GM18907 (cell line): ENCODE data around the gene CKMT1B.
A peak's percentile ranks its signal among the peaks of the same experiment; 100 is the strongest.
"Not testable (repeated sequence)": the region's sequence is repeated elsewhere in the genome, so short reads cannot be mapped to it uniquely, and the experiment has no call there.

Experiments
- ATAC-seq: cut with Tn5 transposase; IDR thresholded peaks from one replicate; pipeline ENCODE4 v1.9.1; 2021; ENCODE audit warnings: mild to moderate bottlenecking, moderate library complexity; ENCODE audit not compliant: unreplicated experiment

Gene CKMT1B

GRCh38 chr15:43593328-43594190, at the start of gene CKMT1B:
TSS of gene CKMT1B (plus strand) at chr15:43594027. CDS start at chr15:43594219, 192 bp downstream.
- not testable (repeated sequence) for ATAC-seq

DNA sequence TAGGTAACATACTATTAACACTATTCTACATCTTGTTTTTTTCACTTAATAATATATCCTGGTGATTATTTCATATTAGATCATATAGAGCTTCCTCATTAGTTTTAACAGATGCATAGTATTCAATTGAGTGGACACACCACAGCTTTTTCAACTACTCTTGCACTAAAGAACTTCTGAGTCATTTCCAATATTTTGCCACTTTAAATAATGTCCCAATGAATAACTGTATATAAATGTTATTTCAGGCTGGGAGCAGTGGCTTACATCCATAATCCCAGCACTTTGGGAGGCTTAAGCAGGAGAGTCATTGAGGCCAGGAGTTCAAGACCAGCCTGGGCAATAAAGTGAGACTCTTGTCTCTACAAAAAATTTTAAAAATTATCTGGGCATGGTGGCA, 49.6 kb upstream of the CKMT1B start:
- no peak for ATAC-seq

DNA sequence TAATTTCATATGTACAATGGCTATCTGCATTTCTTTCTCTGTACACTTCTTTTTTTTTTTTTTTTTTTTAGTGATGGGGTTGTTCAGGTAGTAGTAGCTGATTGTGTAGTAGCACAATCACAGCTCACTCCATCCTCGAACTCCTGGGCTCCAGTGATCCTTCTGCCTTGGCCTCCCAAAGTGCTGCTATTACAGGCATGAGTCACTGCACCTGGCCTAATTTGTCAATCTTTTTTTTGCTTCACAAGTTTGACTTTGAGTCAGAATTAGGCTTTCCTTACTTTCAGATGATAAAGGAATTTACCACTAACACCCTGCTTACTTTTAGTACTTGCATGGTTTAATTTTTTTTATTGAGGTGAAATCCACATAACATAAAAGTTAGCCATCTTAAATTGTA, 48.4 kb upstream of the CKMT1B start:
- no peak for ATAC-seq

DNA sequence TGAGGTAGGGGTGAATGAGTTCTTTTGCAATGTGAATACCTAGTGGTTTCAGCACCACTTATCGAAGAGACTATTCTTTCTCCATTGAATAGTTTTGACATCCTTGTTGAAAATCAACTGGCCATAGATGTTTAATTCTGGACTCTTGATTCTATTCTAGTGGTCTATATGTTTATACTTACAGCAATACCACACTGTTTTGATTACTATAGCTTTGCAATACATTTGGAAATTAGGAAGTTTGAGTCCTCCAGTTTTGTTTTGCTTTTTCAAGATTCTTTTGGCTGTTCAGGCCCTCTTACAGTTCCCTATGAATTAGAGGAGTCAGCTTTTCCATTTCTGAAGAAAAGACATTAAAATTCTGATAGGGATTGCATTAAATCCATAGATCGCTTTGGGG, 46.3 kb upstream of the CKMT1B start:
- no peak for ATAC-seq

- no peak for ATAC-seq
Measured at GRCh38 chr15:43550527-43551363, 43.1 kb upstream of the CKMT1B start.

DNA sequence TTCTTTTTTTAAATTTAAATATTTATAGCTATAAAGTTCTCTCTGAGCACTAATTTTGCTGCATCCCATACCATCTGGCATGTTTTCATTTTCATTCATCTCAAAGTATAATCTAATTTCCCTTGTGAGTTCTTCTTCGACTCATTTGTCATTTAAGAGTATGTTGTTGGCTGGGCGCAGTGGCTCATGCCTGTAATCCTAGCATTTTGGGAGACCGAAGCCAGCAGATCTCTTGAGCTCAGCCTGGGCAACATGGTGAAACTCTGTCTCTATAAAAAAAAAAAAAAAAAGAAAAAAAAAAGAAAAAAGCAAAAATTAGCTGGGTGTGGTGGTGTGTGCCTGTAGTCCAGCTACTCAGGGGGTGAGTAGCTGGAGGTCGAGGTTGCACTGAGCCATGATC, 41.6 kb upstream of the CKMT1B start:
- no peak for ATAC-seq

DNA sequence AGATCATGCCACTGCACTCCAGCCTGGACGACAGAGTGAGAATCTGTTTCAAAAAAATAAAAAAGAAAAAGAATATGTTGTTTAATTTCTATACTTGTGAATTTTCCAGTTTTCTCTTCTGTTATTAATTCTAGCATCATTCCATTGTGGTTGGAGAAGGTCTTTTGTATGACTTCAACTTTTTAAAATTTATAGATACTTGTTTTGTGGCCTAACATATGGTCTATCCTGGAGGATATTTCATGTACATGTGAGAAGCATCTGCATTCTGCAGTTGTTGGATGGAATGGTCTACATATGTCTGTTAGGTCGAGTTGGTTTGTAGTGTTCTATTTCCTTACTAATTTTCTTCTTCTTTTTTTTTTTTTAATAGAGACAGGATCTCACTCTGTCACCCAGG, 40.8 kb upstream of the CKMT1B start:
- ATAC-seq: no peak

GRCh38 chr15:43562753-43563152, 31.1 kb upstream of the CKMT1B start:
- ATAC-seq: not testable (repeated sequence)

- not testable (repeated sequence) for ATAC-seq
Measured at GRCh38 chr15:43563793-43564192, 30.0 kb upstream of the CKMT1B start.

- ATAC-seq: not testable (repeated sequence)
Measured at GRCh38 chr15:43566615-43567014, 27.2 kb upstream of the CKMT1B start.

DNA sequence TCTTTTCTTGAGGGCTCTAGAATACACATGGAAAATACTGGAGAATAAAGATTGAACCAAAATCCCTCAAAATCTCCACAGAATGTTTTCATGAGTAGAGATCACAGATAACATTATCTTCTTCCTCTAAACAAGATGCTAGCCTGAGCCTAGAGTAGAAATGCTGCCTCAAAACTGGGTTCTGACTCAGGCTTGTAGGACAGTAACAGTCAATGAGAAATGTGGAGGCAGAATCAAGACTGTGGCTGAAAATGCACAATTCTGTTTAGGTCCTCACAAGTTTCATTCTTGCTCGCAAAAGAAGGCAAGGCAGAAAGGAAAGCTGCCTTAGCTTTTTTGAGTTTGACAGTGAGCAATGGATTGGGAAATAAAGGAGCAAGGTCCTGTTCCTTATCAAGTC, 19.2 kb upstream of the CKMT1B start:
- not testable (repeated sequence) for ATAC-seq

DNA sequence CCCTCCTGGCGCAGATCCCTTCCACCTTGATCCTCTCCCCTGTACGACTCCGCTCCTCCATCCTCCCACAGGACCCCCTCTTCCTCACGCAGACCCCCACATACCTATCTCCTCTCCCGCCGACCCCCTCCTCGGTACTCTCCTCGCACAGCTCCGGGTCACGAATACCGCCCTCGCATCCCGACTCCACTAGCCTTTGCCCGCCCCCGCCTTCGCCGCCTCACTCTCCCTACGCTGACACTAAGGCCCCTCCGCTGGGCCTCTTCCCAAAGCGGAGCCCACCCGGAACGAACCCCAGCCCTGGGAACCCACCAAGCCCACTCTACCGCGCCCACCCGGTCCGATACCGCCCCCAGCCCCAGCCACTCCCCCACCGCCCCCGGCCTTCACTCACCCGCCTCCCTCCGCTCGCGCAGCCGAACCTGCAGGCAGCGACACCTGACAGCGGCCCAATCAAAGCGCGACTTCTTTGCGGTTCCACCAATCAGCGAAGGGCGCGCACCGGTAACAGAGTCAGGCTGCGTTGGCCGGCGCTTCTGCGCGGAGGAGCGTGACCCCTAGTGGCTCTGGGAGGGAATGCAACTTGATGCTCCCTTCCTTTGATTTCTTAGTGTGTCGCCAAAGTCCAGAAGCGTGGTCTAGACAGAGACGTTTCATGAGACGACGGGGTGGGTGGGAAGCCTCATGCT, 3.9 kb upstream of the CKMT1B start, which contains the start of gene PPIP5K1:
PPIP5K1 (minus strand) TSS at position 431 of the 689 bp plus-strand sequence. CDS start 5,704 bp downstream, outside the sequence.
- ATAC-seq: peak; percentile 94

DNA sequence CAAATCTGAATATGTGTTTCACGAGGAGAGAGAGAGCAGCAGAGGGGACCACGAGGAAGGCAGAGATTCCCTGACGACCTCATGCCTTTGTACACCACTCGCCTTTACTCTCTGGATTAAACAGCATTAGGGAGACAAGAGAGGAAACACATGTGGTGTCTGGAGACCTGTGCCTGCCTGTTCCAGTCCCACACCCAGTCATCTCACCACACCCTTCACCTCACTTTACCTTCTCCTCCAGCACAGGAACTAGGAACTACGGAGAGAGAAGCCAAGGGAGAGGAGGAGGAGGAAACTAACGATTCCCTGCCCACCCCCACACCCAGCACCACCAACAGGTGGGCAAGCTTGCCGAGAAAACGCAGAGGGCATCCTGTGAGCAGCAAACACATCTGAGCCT, 986 bp upstream of the CKMT1B start:
- ATAC-seq: not testable (repeated sequence)

GRCh38 chr15:43599131-43599530, 5.3 kb downstream of the CKMT1B start:
- ATAC-seq: not testable (repeated sequence)

DNA sequence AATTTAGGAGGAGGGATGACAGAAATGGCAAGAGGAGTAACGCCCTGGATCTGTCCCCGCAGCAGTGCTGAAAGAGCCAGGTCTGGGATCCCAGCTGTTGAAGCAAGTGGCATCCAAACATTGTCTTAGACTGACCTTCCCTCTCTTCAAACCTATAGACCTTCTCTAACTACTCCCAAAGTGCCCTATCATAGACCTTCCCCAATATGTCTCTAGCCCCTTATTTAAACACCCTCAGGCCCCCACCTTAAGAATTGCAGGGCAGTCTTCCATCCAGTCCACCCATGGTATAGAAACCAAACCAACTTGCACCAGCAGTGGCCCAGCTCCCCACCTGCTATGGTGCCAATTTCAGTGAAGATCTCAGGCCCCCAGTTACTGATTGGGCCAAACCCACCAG, 6.4 kb downstream of the CKMT1B start:
- not testable (repeated sequence) for ATAC-seq

DNA sequence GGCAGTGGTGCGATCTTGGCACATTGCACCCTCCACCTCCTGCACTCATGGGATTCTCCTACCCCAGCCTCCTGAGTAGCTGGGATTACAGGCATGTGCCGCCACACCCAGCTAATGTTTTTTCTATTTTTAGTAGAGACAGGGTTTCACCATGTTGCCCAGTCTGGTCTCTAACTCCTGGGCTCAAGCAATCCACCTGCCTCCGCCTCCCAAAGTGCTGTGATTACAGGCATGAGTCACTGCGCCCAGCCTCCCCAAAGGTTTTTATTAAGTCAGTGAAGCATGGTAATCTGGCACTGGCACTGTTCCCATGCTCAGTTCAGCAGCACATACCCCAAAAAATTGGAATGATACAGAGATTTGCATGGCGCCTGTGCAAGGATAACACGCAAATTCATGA, 8.4 kb downstream of the CKMT1B start:
- ATAC-seq: not testable (repeated sequence)

- not testable (repeated sequence) for ATAC-seq
Measured at GRCh38 chr15:43617750-43618149, 23.9 kb downstream of the CKMT1B start.

GRCh38 chr15:43618700-43619099, 24.9 kb downstream of the CKMT1B start, which contains the start of gene STRC:
TSS of gene STRC (minus strand) at chr15:43618800. CDS start at chr15:43618722, 78 bp downstream.
- not testable (repeated sequence) for ATAC-seq

GRCh38 chr15:43622068-43622799, 28.4 kb downstream of the CKMT1B start:
- not testable (repeated sequence) for ATAC-seq

DNA sequence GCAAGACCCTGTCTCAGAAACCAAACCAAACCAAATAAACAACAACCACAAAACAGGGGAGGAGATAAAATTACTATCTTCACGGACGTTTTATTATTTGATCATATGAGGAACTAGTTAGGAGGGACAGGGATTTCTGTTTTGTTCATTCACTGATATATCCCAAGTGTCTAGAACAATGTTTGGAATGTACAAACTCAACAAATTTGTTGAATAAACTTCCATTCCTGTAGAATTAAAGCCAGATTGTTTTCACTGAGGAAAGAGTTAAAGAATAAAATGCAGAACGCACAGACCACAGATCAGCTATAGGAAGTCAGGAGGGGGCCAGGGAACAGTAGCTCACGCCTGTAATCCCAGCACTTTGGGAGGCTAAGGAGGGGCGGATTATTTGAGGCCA, 31.3 kb downstream of the CKMT1B start:
- no peak for ATAC-seq
